ENCODE results near the gene FN1.

DNA sequence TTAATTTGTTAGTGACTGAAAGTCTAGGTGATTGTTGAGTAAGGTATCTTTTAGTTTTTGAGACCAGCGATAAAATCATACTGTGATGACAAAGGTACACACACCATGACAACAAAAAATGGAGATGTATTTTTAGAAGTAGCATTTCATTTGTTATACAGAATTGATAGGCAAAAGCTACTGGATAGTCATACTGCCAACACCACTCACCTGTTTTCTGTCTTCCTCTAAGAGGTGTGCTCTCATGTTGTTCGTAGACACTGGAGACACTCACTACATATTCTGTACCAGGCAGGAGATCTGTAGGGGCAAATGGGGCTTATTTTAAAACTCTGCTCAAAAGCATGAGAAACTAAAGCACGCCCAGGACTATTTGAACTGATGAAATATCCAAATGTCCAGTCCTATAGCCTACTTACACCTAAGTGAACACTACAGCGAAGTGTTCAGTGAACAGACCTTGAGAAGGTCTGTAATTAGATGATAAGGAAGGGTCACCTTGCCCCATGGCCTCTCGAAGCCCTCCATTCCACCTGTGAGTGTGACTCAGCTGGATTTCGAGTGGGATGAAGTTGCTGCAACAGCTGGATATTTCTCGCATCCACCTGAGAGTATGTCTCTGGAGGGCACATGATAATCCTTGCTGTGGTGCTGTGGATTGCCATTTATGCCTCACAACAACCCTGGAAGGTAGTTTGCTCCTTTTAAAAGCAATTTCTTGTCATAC lies 47.7 kb downstream of the FN1 start:
- no peak for TF ChIP-seq POLR2A (IDR thresholded peaks at IDR 0.05)
- TF ChIP-seq, protein P1, sequence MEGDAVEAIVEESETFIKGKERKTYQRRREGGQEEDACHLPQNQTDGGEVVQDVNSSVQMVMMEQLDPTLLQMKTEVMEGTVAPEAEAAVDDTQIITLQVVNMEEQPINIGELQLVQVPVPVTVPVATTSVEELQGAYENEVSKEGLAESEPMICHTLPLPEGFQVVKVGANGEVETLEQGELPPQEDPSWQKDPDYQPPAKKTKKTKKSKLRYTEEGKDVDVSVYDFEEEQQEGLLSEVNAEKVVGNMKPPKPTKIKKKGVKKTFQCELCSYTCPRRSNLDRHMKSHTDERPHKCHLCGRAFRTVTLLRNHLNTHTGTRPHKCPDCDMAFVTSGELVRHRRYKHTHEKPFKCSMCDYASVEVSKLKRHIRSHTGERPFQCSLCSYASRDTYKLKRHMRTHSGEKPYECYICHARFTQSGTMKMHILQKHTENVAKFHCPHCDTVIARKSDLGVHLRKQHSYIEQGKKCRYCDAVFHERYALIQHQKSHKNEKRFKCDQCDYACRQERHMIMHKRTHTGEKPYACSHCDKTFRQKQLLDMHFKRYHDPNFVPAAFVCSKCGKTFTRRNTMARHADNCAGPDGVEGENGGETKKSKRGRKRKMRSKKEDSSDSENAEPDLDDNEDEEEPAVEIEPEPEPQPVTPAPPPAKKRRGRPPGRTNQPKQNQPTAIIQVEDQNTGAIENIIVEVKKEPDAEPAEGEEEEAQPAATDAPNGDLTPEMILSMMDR (IDR thresholded peaks at IDR 0.05), result no peak
- TF ChIP-seq EP300 (IDR thresholded peaks at IDR 0.05; ENCODE audit: low read depth), result no peak
- no peak for TF ChIP-seq POLR2AphosphoS5 (IDR thresholded peaks at IDR 0.05)

All from transverse colon (tissue), 4 donors.